Progenitor cell of endocrine pancreas (in vitro differentiated cells): ENCODE measurements around the gene BCAS3. TPM values are rescaled to one million over a fixed set of nuclear protein-coding genes. Genes with fewer than 3 reads are reported as not detected.

ENCODE experiments used
- DNase-seq: peaks from one replicate; pipeline ENCODE4 v3.0.0; 2021; ENCODE audit warnings: low spot score; ENCODE audit not compliant: unreplicated experiment
- H3K27ac Mint-ChIP-seq: 2 replicates; pipeline ENCODE4 v1.8.0; 2021; ENCODE audit warnings: mild to moderate bottlenecking, moderate library complexity, mixed read lengths
- H3K27me3 Mint-ChIP-seq: 2 replicates; pipeline ENCODE4 v1.8.0; 2021; ENCODE audit warnings: mixed read lengths
- H3K36me3 Mint-ChIP-seq: 2 replicates; pipeline ENCODE4 v1.8.0; 2022; ENCODE audit warnings: mixed read lengths; ENCODE audit not compliant: insufficient read depth
- H3K4me1 Mint-ChIP-seq: 2 replicates; pipeline ENCODE4 v1.8.0; 2021; ENCODE audit warnings: low read depth, mixed read lengths
- H3K4me3 Mint-ChIP-seq: 2 replicates; pipeline ENCODE4 v1.8.0; 2021; ENCODE audit warnings: low read depth, mild to moderate bottlenecking, moderate library complexity, mixed read lengths
- H3K9me3 Mint-ChIP-seq: 2 replicates; pipeline ENCODE4 v1.8.0; 2021; ENCODE audit warnings: low read depth, mixed read lengths
- total RNA-seq: library from RNA; stranded (reverse); gene quantifications from 2 replicates; pipeline ENCODE4 v1.2.1, GENCODE V29; 2021
- TF ChIP-seq, protein P1 (sequence below): fragments of 200-600 bp; sonication (generic); IDR thresholded peaks from one replicate; pipeline ENCODE4 v1.5.0; 2021; ENCODE audit warnings: antibody characterized with exemption, mild to moderate bottlenecking; ENCODE audit not compliant: unreplicated experiment

BCAS3 gene
- total RNA-seq, 1 donor from 2014 or later, result 36.1 TPM

- no peaks in the 10 kb centered on the region for H3K9me3 Mint-ChIP-seq
- no peaks in the 10 kb centered on the region for H3K27me3 Mint-ChIP-seq
- peaks cover 6% of the 10 kb centered on the region for H3K36me3 Mint-ChIP-seq
- no peak overlapping the region for H3K4me3 Mint-ChIP-seq
- no peak overlapping the region for H3K27ac Mint-ChIP-seq
- peaks cover 14% of the 10 kb centered on the region for H3K4me1 Mint-ChIP-seq
- DNase-seq, result no peak
- TF ChIP-seq, protein P1, sequence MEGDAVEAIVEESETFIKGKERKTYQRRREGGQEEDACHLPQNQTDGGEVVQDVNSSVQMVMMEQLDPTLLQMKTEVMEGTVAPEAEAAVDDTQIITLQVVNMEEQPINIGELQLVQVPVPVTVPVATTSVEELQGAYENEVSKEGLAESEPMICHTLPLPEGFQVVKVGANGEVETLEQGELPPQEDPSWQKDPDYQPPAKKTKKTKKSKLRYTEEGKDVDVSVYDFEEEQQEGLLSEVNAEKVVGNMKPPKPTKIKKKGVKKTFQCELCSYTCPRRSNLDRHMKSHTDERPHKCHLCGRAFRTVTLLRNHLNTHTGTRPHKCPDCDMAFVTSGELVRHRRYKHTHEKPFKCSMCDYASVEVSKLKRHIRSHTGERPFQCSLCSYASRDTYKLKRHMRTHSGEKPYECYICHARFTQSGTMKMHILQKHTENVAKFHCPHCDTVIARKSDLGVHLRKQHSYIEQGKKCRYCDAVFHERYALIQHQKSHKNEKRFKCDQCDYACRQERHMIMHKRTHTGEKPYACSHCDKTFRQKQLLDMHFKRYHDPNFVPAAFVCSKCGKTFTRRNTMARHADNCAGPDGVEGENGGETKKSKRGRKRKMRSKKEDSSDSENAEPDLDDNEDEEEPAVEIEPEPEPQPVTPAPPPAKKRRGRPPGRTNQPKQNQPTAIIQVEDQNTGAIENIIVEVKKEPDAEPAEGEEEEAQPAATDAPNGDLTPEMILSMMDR, result no peak
These were observed 3.1 kb downstream of the BCAS3 start for GRCh38 chr17:60680754-60681153.

GRCh38 chr17:60685437-60685836 lies 7.8 kb downstream of the BCAS3 start:
- Mint-ChIP-seq H3K36me3 (peaks cover 6% of the 10 kb centered on the region), H3K4me1 (no peaks in the 10 kb centered on the region), H3K9me3 (no peaks in the 10 kb centered on the region), H3K27ac (no peak overlapping the region), H3K27me3 (no peaks in the 10 kb centered on the region), H3K4me3 (no peak overlapping the region)
- DNase-seq, result no peak
- TF ChIP-seq, protein P1, result no peak

- no peak overlapping the region for H3K27ac Mint-ChIP-seq
- no peaks in the 10 kb centered on the region for H3K9me3 Mint-ChIP-seq
These were observed 18.3 kb downstream of the BCAS3 start for GRCh38 chr17:60695960-60696359.

DNA sequence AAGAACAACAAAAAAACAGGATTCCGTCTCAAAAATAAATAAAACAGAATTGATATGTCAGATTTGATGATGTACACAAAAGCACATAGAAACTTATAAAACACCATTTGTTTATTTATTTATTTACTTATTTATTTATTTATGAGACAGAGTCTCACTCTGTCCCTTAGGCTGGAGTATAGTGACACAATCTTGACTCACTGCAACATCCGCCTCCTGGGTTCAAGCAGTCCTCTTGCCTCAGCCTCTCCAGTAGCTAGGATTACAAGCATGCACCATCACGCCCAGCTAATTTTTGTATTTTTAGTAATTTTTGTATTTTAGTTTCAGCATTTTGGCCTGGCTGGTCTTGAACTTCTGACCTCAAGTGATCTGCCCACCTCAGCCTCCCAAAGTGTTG lies 21.4 kb downstream of the BCAS3 start:
- Mint-ChIP-seq H3K4me3 (no peak overlapping the region), H3K36me3 (peaks cover 10% of the 10 kb centered on the region), H3K27ac (no peak overlapping the region), H3K9me3 (no peaks in the 10 kb centered on the region), H3K27me3 (no peaks in the 10 kb centered on the region), H3K4me1 (peaks cover 3% of the 10 kb centered on the region)
- TF ChIP-seq, protein P1, result no peak
- DNase-seq, result no peak

More at GRCh38 chr17:60695960-60696359, 18.3 kb downstream of the BCAS3 start:
- no peak for DNase-seq
- peaks cover 8% of the 10 kb centered on the region for H3K36me3 Mint-ChIP-seq
- no peaks in the 10 kb centered on the region for H3K27me3 Mint-ChIP-seq
- H3K4me3 Mint-ChIP-seq, result no peak overlapping the region
- TF ChIP-seq, protein P1, result no peak
- no peaks in the 10 kb centered on the region for H3K4me1 Mint-ChIP-seq

GRCh38 chr17:60704170-60704569 lies 26.5 kb downstream of the BCAS3 start:
- H3K27ac Mint-ChIP-seq, result peak overlapping the region; percentile 31
- TF ChIP-seq, protein P1, result no peak
- peaks cover 4% of the 10 kb centered on the region for H3K4me1 Mint-ChIP-seq
- H3K4me3 Mint-ChIP-seq, result no peak overlapping the region
- H3K27me3 Mint-ChIP-seq, result no peaks in the 10 kb centered on the region
- no peak for DNase-seq
- no peaks in the 10 kb centered on the region for H3K9me3 Mint-ChIP-seq
- peaks cover 14% of the 10 kb centered on the region for H3K36me3 Mint-ChIP-seq
